Smooth muscle cell (in vitro differentiated cells): ENCODE measurements around the gene FLNA. TPM values are rescaled to one million over a fixed set of nuclear protein-coding genes. Genes with fewer than 3 reads are reported as not detected.

ENCODE experiments used
- DNase-seq: peaks from one replicate; lab custom pipeline; 2025; ENCODE audit not compliant: unreplicated experiment; lab: John Stamatoyannopoulos, UW
- H2AFZ ChIP-seq: fragments of 200-600 bp; sonication (generic); 2 replicates; pipeline ENCODE4 v1.6.0; 2016; ENCODE audit warnings: antibody characterized with exemption, low read depth, mild to moderate bottlenecking
- H3F3A ChIP-seq: fragments of 200-600 bp; sonication (generic); 2 replicates; pipeline ENCODE4 v1.6.0; 2017; ENCODE audit warnings: antibody characterized with exemption, low read depth
- H3K27ac ChIP-seq: fragments of 200-600 bp; sonication (generic); 2 replicates; pipeline ENCODE4 v1.5.1; 2016; ENCODE audit warnings: low read depth, mild to moderate bottlenecking
- H3K27me3 ChIP-seq: fragments of 200-600 bp; sonication (generic); 2 replicates; pipeline ENCODE4 v1.6.1; 2016; ENCODE audit warnings: low read depth, mild to moderate bottlenecking
- H3K36me3 ChIP-seq: fragments of 200-600 bp; sonication (generic); 2 replicates; pipeline ENCODE4 v1.5.1; 2016; ENCODE audit warnings: low read depth
- H3K4me1 ChIP-seq: fragments of 200-600 bp; sonication (generic); 2 replicates; pipeline ENCODE4 v1.5.1; 2016; ENCODE audit warnings: low read depth
- H3K4me2 ChIP-seq: fragments of 200-600 bp; sonication (generic); 2 replicates; pipeline ENCODE4 v1.6.0; 2016; ENCODE audit warnings: mild to moderate bottlenecking
- H3K4me3 ChIP-seq: fragments of 200-600 bp; sonication (generic); 2 replicates; pipeline ENCODE4 v1.5.1; 2016; ENCODE audit warnings: mild to moderate bottlenecking
- H3K79me2 ChIP-seq: fragments of 200-600 bp; sonication (generic); 2 replicates; pipeline ENCODE4 v1.6.0; 2016; ENCODE audit warnings: low read depth, mild to moderate bottlenecking
- H3K9ac ChIP-seq: fragments of 200-600 bp; sonication (generic); 2 replicates; pipeline ENCODE4 v1.6.0; 2016; ENCODE audit warnings: low read depth
- H3K9me3 ChIP-seq: fragments of 200-600 bp; sonication (generic); replicated peaks from 2 replicates; pipeline ENCODE4 v1.5.1; 2016; ENCODE audit warnings: low read depth
- H4K20me1 ChIP-seq: fragments of 200-600 bp; sonication (generic); 2 replicates; pipeline ENCODE4 v1.6.0; 2016; ENCODE audit warnings: low read depth
- CTCF ChIP-seq: fragments of 200-600 bp; sonication (generic); IDR thresholded peaks from 2 replicates; pipeline ENCODE4 v1.5.1; 2017; ENCODE audit warnings: borderline replicate concordance, mild to moderate bottlenecking, antibody characterized with exemption; ENCODE audit not compliant: insufficient read depth, poor library complexity, severe bottlenecking
- WGBS: methylation state at CpG from one replicate; pipeline ENCODE4 v1.1.7; 2016; ENCODE audit warnings: low lambda C conversion rate; 5-methylcytosine and 5-hydroxymethylcytosine counted together
- polyA plus RNA-seq: library from polyadenylated mRNA; unstranded; fragments of >200 nt; fragmentation: Nextera tagmentation; extraction: Ambion mirVana; gene quantifications from 2 replicates; pipeline ENCODE4 v1.2.1, GENCODE V29; 2016
- total RNA-seq: library from RNA; depleted of rRNA; stranded (reverse); fragments of >200 nt; gene quantifications from 2 replicates; pipeline ENCODE4 v1.2.3, GENCODE V29; 2014

Gene FLNA
- total and polyA plus RNA-seq, 2 experiments from 2014 or later, result 860 to 1,632 TPM

- H3K9ac ChIP-seq, result no peak overlapping the region
- no peaks in the 10 kb centered on the region for H4K20me1 ChIP-seq
- no peaks in the 10 kb centered on the region for H3K79me2 ChIP-seq
- no peak for TF ChIP-seq CTCF
- no peak overlapping the region for H3K27ac ChIP-seq
- no peak overlapping the region for H3K4me3 ChIP-seq
- 56% methylated on average over 10 of the region's 10 CpGs for WGBS
- no peaks in the 10 kb centered on the region for H3F3A ChIP-seq
- no peak for DNase-seq
- no peak overlapping the region for H2AFZ ChIP-seq
- H3K4me1 ChIP-seq, result no peaks in the 10 kb centered on the region
- no peaks in the 10 kb centered on the region for H3K36me3 ChIP-seq
- no peak overlapping the region for H3K4me2 ChIP-seq
- no peaks in the 10 kb centered on the region for H3K9me3 ChIP-seq
- H3K27me3 ChIP-seq, result no peaks in the 10 kb centered on the region
These were observed 39.9 kb downstream of the FLNA start for GRCh38 chrX:154334496-154334895.

GRCh38 chrX:154333837-154334271 is 40.6 kb downstream of the FLNA start:
- H3F3A ChIP-seq, result no peaks in the 10 kb centered on the region
- DNase-seq, result no peak
- 80% methylated on average over 6 of the region's 6 CpGs for WGBS
- H3K4me2 ChIP-seq, result no peak overlapping the region
- no peaks in the 10 kb centered on the region for H3K79me2 ChIP-seq
- H2AFZ ChIP-seq, result no peak overlapping the region
- H3K27me3 ChIP-seq, result no peaks in the 10 kb centered on the region
- no peaks in the 10 kb centered on the region for H3K4me1 ChIP-seq
- H3K9ac ChIP-seq, result no peak overlapping the region
- no peak overlapping the region for H3K4me3 ChIP-seq
- no peaks in the 10 kb centered on the region for H4K20me1 ChIP-seq
- no peak for TF ChIP-seq CTCF
- no peaks in the 10 kb centered on the region for H3K36me3 ChIP-seq
- H3K9me3 ChIP-seq, result no peaks in the 10 kb centered on the region
- H3K27ac ChIP-seq, result no peak overlapping the region

GRCh38 chrX:154333116-154333515 is 41.3 kb downstream of the FLNA start:
- Histone ChIP-seq H3K79me2 (no peaks in the 10 kb centered on the region), H4K20me1 (no peaks in the 10 kb centered on the region), H3K27me3 (no peaks in the 10 kb centered on the region), H3K4me2 (no peak overlapping the region), H3K4me1 (no peaks in the 10 kb centered on the region), H2AFZ (no peak overlapping the region), H3K27ac (no peak overlapping the region), H3K4me3 (no peak overlapping the region), H3K9me3 (no peaks in the 10 kb centered on the region), H3F3A (no peaks in the 10 kb centered on the region), H3K9ac (no peak overlapping the region), H3K36me3 (no peaks in the 10 kb centered on the region)
- WGBS, result 87% methylated on average over 9 of the region's 9 CpGs
- no peak for DNase-seq
- TF ChIP-seq CTCF, result no peak

GRCh38 chrX:154332561-154332960 is 41.9 kb downstream of the FLNA start:
- 93% methylated on average over 20 of the region's 29 CpGs for WGBS

More at GRCh38 chrX:154332561-154332960, 41.9 kb downstream of the FLNA start:
- Histone ChIP-seq H3F3A (no peaks in the 10 kb centered on the region), H3K4me1 (no peaks in the 10 kb centered on the region), H4K20me1 (no peaks in the 10 kb centered on the region), H3K9ac (no peak overlapping the region), H3K27ac (no peak overlapping the region), H3K4me2 (no peak overlapping the region), H3K27me3 (no peaks in the 10 kb centered on the region), H3K4me3 (no peak overlapping the region), H3K9me3 (no peaks in the 10 kb centered on the region), H3K79me2 (no peaks in the 10 kb centered on the region), H3K36me3 (no peaks in the 10 kb centered on the region), H2AFZ (no peak overlapping the region)
- no peak for DNase-seq
- TF ChIP-seq CTCF, result no peak
